ENCODE measurements around the gene RC3H2. TPM values are rescaled to one million over a fixed set of nuclear protein-coding genes. Genes with fewer than 3 reads are reported as not detected.

Gene RC3H2
- total and polyA plus RNA-seq, 7 experiments from 2014 or later = 18.7 to 66.4 (median 53.9) TPM

DNA sequence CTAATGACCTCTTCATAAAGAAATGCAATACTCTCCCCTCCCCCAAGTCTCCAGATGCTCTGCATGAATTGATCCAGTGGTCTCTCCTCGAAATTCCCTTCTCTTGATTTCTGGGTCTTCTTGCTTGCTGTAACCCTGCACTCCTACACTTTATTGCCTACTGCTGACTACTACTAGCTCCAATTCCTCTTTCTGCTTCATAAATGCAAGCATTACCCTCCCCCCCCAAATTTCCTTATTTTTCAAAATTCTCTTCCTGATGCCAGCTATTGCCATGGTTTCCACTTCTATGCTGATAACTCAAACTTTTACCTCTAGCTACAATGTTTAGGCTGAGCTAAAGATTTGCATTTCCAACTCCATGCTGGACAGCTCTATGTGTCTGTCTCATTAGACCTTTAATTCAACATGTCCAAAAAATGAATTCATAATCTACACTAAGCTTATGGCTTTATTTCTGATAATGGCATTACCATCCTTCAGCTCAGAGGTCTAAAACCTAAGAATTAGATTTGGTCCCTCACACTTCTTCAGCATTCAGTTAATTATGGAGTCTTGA is 24.7 kb upstream of the RC3H2 start:
- ChIA-PET CTCF (interaction anchor here (1.2 kb wide), 1 partner anchor 17 kb away, joined by 5 read pairs; no protein-coding TSS in a partner anchor), POLR2A (interaction anchor here (0.5 to 2.0 kb wide), 5 partner anchors 11 to 317 kb away, joined by 3 to 13 read pairs (median 4); partner anchors contain the start of genes RABGAP1 and ZBTB6)
- Mint-ChIP-seq H3K9me3 (peaks cover 0 to 1% (median 0%) of the 10 kb centered on the region in 11 donors), H3K4me3 (no peak overlapping the region), H3K36me3 (peaks cover 0 to 6% (median 0%) of the 10 kb centered on the region in 5 donors), H3K27ac (no peak overlapping the region), H3K4me1 (peaks cover 16 to 28% (median 20%) of the 10 kb centered on the region in 7 donors), H3K27me3 (no peaks in the 10 kb centered on the region)
- intact Hi-C loops (cut with micrococcal nuclease) = no loop called here
- Histone ChIP-seq H3K4me3 (ENCODE audit: low read length) (no peak overlapping the region), H3K4me1 (ENCODE audit: control insufficient read depth in 2 of 2, insufficient read depth in 2 of 2, low read length in 2 of 2) (peaks cover 8 to 11% of the 10 kb centered on the region in 2 donors), H3K27ac (ENCODE audit: low read depth, low read length) (peak overlapping the region; percentile 19), H3K36me3 (ENCODE audit: control insufficient read depth in 2 of 3, insufficient read depth in 3 of 3, low read length in 3 of 3) (peaks cover 0 to 7% (median 0%) of the 10 kb centered on the region in 3 experiments), H3K9me3 (ENCODE audit: control insufficient read depth in 2 of 3, low read length in 3 of 3) (no peaks in the 10 kb centered on the region), H3K27me3 (ENCODE audit: control insufficient read depth in 2 of 2, insufficient read depth in 2 of 2, low read length in 2 of 2) (no peaks in the 10 kb centered on the region)
- DNase-seq (no peak), ATAC-seq (no peak)

DNA sequence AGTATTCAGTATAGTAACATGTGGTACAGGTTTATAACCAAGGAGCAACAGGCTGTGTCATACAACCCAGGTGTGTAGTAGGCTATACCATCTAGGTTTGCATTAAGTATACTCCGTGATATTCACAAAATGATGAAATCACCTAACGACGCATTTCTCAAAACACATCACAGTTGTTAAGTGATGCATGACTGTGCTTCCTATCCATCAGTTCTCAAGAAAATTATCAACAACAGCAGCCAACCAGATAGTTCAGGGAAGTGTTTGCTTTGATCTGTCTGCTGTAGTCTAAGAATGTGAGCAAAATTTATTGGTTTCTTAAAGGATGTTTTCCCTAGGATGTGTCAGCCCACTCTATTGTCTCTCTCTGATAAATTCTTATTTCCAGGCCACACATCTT is 18.8 kb upstream of the RC3H2 start:
- no peak overlapping the region for H3K27ac ChIP-seq (ENCODE audit: low read depth, low read length)

DNA sequence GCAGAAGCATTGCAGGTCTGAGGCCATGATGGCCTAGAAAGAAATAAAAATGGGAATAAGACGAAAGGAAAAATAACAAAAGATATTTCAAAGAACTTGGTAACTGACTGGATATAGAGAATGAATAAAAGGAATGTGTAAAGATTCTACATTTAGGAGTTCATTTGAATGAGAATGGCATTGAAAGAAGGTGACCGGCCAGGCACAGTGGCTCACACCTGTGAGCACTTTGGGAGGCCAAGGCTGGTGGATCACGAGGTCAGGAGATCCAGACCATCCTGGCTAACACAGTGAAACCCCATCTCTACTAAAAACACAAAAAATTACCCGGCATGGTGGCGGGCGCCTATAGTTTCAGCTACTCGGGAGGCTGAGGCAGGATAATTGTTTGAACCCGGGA is 17.6 kb upstream of the RC3H2 start:
- no peak overlapping the region for H3K4me3 Mint-ChIP-seq
- no peaks in the 10 kb centered on the region for H3K9me3 Mint-ChIP-seq
- H3K9me3 ChIP-seq (ENCODE audit: control insufficient read depth in 2 of 3, low read length in 3 of 3) = no peaks in the 10 kb centered on the region
- H3K27ac Mint-ChIP-seq = peak overlapping the region in 1 of 9 donors; percentile 51
- DNase-seq = no peak
- H3K4me1 ChIP-seq (ENCODE audit: control insufficient read depth in 2 of 2, insufficient read depth in 2 of 2, low read length in 2 of 2) = no peaks in the 10 kb centered on the region
- H3K36me3 ChIP-seq (ENCODE audit: control insufficient read depth in 2 of 3, insufficient read depth in 3 of 3, low read length in 3 of 3) = peaks cover 0 to 22% (median 0%) of the 10 kb centered on the region in 3 experiments
- no peaks in the 10 kb centered on the region for H3K27me3 Mint-ChIP-seq
- no peak overlapping the region for H3K4me3 ChIP-seq (ENCODE audit: low read length)
- ChIA-PET POLR2A (no interaction called here), CTCF (no interaction called here)
- intact Hi-C loops (cut with micrococcal nuclease) = no loop called here
- H3K27ac ChIP-seq (ENCODE audit: low read depth, low read length) = no peak overlapping the region
- no peak for ATAC-seq
- H3K4me1 Mint-ChIP-seq = peaks cover 0 to 14% (median 5%) of the 10 kb centered on the region in 7 donors
- H3K27me3 ChIP-seq (ENCODE audit: control insufficient read depth in 2 of 2, insufficient read depth in 2 of 2, low read length in 2 of 2) = no peaks in the 10 kb centered on the region
- H3K36me3 Mint-ChIP-seq = peaks cover 0 to 32% (median 7%) of the 10 kb centered on the region in 5 donors

More for the DNA sequence above, 18.8 kb upstream of the RC3H2 start:
- H3K36me3 ChIP-seq (ENCODE audit: control insufficient read depth in 2 of 3, insufficient read depth in 3 of 3, low read length in 3 of 3) = peaks cover 0 to 13% (median 0%) of the 10 kb centered on the region in 3 experiments
- intact Hi-C loops (cut with micrococcal nuclease) = no loop called here
- no peaks in the 10 kb centered on the region for H3K27me3 Mint-ChIP-seq
- CTCF ChIA-PET = no interaction called here
- ATAC-seq (no peak), DNase-seq (no peak)
- H3K27ac Mint-ChIP-seq = no peak overlapping the region
- no peak overlapping the region for H3K4me3 ChIP-seq (ENCODE audit: low read length)
- H3K4me3 Mint-ChIP-seq = no peak overlapping the region
- H3K4me1 Mint-ChIP-seq = peaks cover 0 to 14% (median 5%) of the 10 kb centered on the region in 7 donors
- no peaks in the 10 kb centered on the region for H3K9me3 Mint-ChIP-seq
- POLR2A ChIA-PET = interaction anchor here (0.6 kb wide), 2 partner anchors 14 to 50 kb away, joined by 3 read pairs; no protein-coding TSS in a partner anchor
- H3K27me3 ChIP-seq (ENCODE audit: control insufficient read depth in 2 of 2, insufficient read depth in 2 of 2, low read length in 2 of 2) = no peaks in the 10 kb centered on the region
- H3K4me1 ChIP-seq (ENCODE audit: control insufficient read depth in 2 of 2, insufficient read depth in 2 of 2, low read length in 2 of 2) = no peaks in the 10 kb centered on the region
- H3K9me3 ChIP-seq (ENCODE audit: control insufficient read depth in 2 of 3, low read length in 3 of 3) = no peaks in the 10 kb centered on the region
- peaks cover 0 to 24% (median 5%) of the 10 kb centered on the region in 5 donors for H3K36me3 Mint-ChIP-seq

DNA sequence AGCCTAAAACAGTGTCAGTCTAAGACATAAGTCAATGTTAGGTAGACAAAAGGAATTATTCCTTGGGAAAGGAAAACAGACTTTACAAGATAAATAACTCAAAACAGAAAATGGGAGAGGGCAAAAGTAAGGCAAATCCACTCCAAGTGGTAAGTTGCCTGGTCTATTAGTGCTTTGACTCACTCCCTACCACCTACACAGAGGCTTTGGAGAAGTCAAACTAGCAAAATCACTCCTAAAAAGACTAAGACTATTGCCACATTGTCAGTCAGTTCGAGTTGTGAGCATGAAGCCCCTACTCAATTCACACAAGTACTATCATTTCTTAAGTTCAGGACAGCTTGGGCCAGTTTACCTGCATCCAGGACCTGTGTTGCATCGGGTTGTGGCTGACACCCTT is 13.2 kb upstream of the RC3H2 start:
- Histone ChIP-seq H3K27ac (ENCODE audit: low read depth, low read length) (no peak overlapping the region), H3K9me3 (ENCODE audit: control insufficient read depth in 2 of 3, low read length in 3 of 3) (no peaks in the 10 kb centered on the region), H3K4me3 (ENCODE audit: low read length) (no peak overlapping the region), H3K27me3 (ENCODE audit: control insufficient read depth in 2 of 2, insufficient read depth in 2 of 2, low read length in 2 of 2) (no peaks in the 10 kb centered on the region), H3K4me1 (ENCODE audit: control insufficient read depth in 2 of 2, insufficient read depth in 2 of 2, low read length in 2 of 2) (no peaks in the 10 kb centered on the region), H3K36me3 (ENCODE audit: control insufficient read depth in 2 of 3, insufficient read depth in 3 of 3, low read length in 3 of 3) (peaks cover 0 to 22% (median 0%) of the 10 kb centered on the region in 3 experiments)
- intact Hi-C loops (cut with micrococcal nuclease) = no loop called here
- Mint-ChIP-seq H3K9me3 (no peaks in the 10 kb centered on the region), H3K27me3 (no peaks in the 10 kb centered on the region), H3K4me3 (no peak overlapping the region), H3K27ac (no peak overlapping the region), H3K4me1 (peaks cover 0 to 13% (median 6%) of the 10 kb centered on the region in 7 donors), H3K36me3 (peaks cover 0 to 32% (median 7%) of the 10 kb centered on the region in 5 donors)
- ATAC-seq = no peak
- ChIA-PET CTCF (no interaction called here), POLR2A (no interaction called here)
- no peak for DNase-seq

DNA sequence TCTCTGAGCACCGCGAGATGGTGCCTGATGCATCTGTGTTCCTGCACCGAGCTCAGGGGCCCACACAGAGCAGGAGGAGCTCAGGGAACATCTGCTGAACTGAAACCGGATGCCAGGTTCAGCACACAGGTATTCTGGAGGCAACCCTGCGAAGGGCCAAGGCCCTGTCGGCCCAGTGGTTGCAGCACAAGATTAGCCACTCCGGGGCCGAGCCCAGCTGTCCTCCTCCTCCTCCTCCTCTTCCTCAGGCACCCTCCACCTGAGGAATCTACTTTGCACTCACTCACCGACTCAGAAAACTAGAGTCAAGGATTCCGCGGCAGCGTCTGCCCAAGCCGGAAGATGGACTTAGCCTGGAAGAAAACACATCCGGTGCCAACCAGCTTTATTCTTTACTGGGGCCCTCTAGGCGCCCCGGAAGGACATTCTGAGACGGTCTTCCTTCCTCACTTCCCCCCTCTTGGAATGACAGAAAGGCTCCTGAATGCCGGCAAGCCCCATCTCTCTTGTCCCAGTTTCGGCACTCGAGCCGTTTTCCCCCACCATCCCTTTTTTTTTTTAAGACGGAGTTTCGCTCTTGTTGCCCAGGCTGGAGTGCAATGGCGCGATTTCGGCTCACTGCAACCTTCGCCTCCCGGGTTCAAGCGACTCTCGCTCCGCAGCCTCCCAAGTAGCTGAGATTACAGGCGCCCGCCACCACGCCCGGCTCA is 8.0 kb upstream of the RC3H2 start, which contains the start of gene ZBTB6:
Gene ZBTB6, minus strand, starts transcription at position 360 of the 710 bp plus-strand sequence. CDS start 1,251 bp downstream, outside the sequence.
- peaks cover 7 to 22% (median 7%) of the 10 kb centered on the region in 3 experiments for H3K36me3 ChIP-seq (ENCODE audit: control insufficient read depth in 2 of 3, insufficient read depth in 3 of 3, low read length in 3 of 3)
- Mint-ChIP-seq H3K27me3 (no peaks in the 10 kb centered on the region), H3K36me3 (peaks cover 6 to 34% (median 20%) of the 10 kb centered on the region in 5 donors), H3K9me3 (peaks cover 0 to 2% (median 0%) of the 10 kb centered on the region in 11 donors), H3K4me1 (peaks cover 12 to 46% (median 42%) of the 10 kb centered on the region in 7 donors), H3K4me3 (peak within 1 kb of the TSS; percentile 91 to 100 (median 98)), H3K27ac (peak within 1 kb of the TSS; percentile 90 to 100 (median 99))
- ChIA-PET POLR2A (interaction anchor here (0.6 to 2.9 kb wide), 15 partner anchors 9 to 85 kb away, joined by 3 to 46 read pairs (median 6); partner anchors contain the start of genes PDCL, RABGAP1, RC3H2 and ZBTB26), CTCF (interaction anchor here (0.8 to 1.3 kb wide), 4 partner anchors 17 to 78 kb away, joined by 3 to 5 read pairs (median 3); no protein-coding TSS in a partner anchor)
- no peaks in the 10 kb centered on the region for H3K9me3 ChIP-seq (ENCODE audit: control insufficient read depth in 2 of 3, low read length in 3 of 3)
- ATAC-seq (peak; percentile 96), DNase-seq (peak; percentile 47 to 89 (median 77))
- H3K27ac ChIP-seq (ENCODE audit: low read depth, low read length) = peak within 1 kb of the TSS; percentile 92
- no peaks in the 10 kb centered on the region for H3K27me3 ChIP-seq (ENCODE audit: control insufficient read depth in 2 of 2, insufficient read depth in 2 of 2, low read length in 2 of 2)
- intact Hi-C loops (cut with micrococcal nuclease) = loop anchor here (1.0 to 2.0 kb wide), 7 partner anchors 8 to 448 kb away; partner anchors contain the start of genes RC3H2 (in 2 of the 2), ZBTB26 (in 2 of the 2) and PDCL (in 1 of the 2)
- peaks cover 9 to 13% of the 10 kb centered on the region in 2 donors for H3K4me1 ChIP-seq (ENCODE audit: control insufficient read depth in 2 of 2, insufficient read depth in 2 of 2, low read length in 2 of 2)
- peak within 1 kb of the TSS; percentile 74 for H3K4me3 ChIP-seq (ENCODE audit: low read length)

DNA sequence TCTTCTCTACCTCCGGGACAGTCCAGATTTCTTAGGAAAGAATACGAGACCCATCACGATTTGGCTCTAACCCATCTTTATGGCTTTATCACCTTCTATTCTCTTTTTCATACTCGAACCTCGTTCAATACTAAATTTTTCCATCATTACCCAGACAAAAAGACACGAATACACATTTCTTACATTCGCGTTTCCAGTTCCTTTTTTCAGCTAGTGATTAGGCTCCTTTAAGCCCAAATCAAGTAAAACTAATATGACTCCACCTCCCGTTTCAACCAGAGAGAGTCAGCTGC is 7.5 kb upstream of the RC3H2 start:
- intact Hi-C loops (cut with micrococcal nuclease) = loop anchor here (2.0 kb wide), 3 partner anchors 78 to 448 kb away; partner anchors contain the start of gene PDCL (in 1 of the 2)

More for the DNA sequence above, 7.5 kb upstream of the RC3H2 start:
- Mint-ChIP-seq H3K27ac (peak overlapping the region; percentile 90 to 100 (median 99)), H3K4me1 (peaks cover 12 to 46% (median 42%) of the 10 kb centered on the region in 7 donors), H3K27me3 (no peaks in the 10 kb centered on the region), H3K9me3 (peaks cover 0 to 2% (median 0%) of the 10 kb centered on the region in 11 donors), H3K36me3 (peaks cover 6 to 32% (median 20%) of the 10 kb centered on the region in 5 donors), H3K4me3 (peak overlapping the region; percentile 91 to 100 (median 98))
- ATAC-seq (no peak), DNase-seq (no peak)
- Histone ChIP-seq H3K4me3 (ENCODE audit: low read length) (peak overlapping the region; percentile 74), H3K4me1 (ENCODE audit: control insufficient read depth in 2 of 2, insufficient read depth in 2 of 2, low read length in 2 of 2) (peaks cover 9 to 13% of the 10 kb centered on the region in 2 donors), H3K36me3 (ENCODE audit: control insufficient read depth in 2 of 3, insufficient read depth in 3 of 3, low read length in 3 of 3) (peaks cover 7 to 23% (median 7%) of the 10 kb centered on the region in 3 experiments), H3K9me3 (ENCODE audit: control insufficient read depth in 2 of 3, low read length in 3 of 3) (no peaks in the 10 kb centered on the region), H3K27me3 (ENCODE audit: control insufficient read depth in 2 of 2, insufficient read depth in 2 of 2, low read length in 2 of 2) (no peaks in the 10 kb centered on the region), H3K27ac (ENCODE audit: low read depth, low read length) (peak overlapping the region; percentile 92)
- POLR2A ChIA-PET = interaction anchor here (0.6 to 2.9 kb wide), 15 partner anchors 9 to 572 kb away, joined by 3 to 46 read pairs (median 6); partner anchors contain the start of genes PDCL, RABGAP1, RC3H2 and ZBTB26
- CTCF ChIA-PET = interaction anchor here (0.8 to 1.3 kb wide), 3 partner anchors 17 to 32 kb away, joined by 3 to 5 read pairs (median 3); no protein-coding TSS in a partner anchor

Data from naive thymus-derived CD4-positive, alpha-beta T cell (primary cell).